Lung (tissue), 12 donors: ENCODE results near the gene UXS1. TPM values are rescaled to one million over a fixed set of nuclear protein-coding genes. Genes with fewer than 3 reads are reported as not detected.

Source experiments
- ATAC-seq: fragments of 200-7000 bp; cut with Tn5 transposase; one replicate; pipeline ENCODE4 v1.9.1; 2020; ENCODE audit warnings: moderate number of reproducible peaks; ENCODE audit not compliant: insufficient read depth, low FRiP score
- DNase-seq, 3 donors: peaks; one replicate each; pipeline ENCODE4 v3.0.0-alpha.2; 2013 to 2017
- H3K27ac ChIP-seq, 2 donors: one replicate each; pipeline ENCODE4 v1.5.1; 2013; ENCODE audit warnings: mild to moderate bottlenecking in 2 of 2, moderate library complexity in 2 of 2, control low read depth in 1 of 2, inconsistent platforms in 1 of 2, low read depth in 1 of 2, low read length in 1 of 2
- H3K27me3 ChIP-seq, 3 donors: one replicate each; pipeline ENCODE4 v1.5.1; 2013; ENCODE audit warnings: low read length in 2 of 3; ENCODE audit not compliant: control insufficient read depth in 3 of 3, insufficient read depth in 3 of 3
- H3K36me3 ChIP-seq, 4 donors: one replicate each; pipeline ENCODE4 v1.5.1; 2013; ENCODE audit warnings: low read length in 4 of 4, mild to moderate bottlenecking in 1 of 4, moderate library complexity in 1 of 4; ENCODE audit not compliant: control insufficient read depth in 4 of 4, insufficient read depth in 4 of 4
- H3K4me1 ChIP-seq, 5 donors: one replicate each; pipeline ENCODE4 v1.5.1; 2013; ENCODE audit warnings: low read length in 5 of 5, mild to moderate bottlenecking in 2 of 5, moderate library complexity in 1 of 5; ENCODE audit not compliant: control insufficient read depth in 5 of 5, insufficient read depth in 5 of 5
- H3K4me3 ChIP-seq: one replicate; pipeline ENCODE4 v1.5.1; 2013; ENCODE audit warnings: mild to moderate bottlenecking, control low read depth, moderate library complexity
- H3K9ac ChIP-seq, 2 donors: one replicate each; pipeline ENCODE4 v1.5.1; 2013; ENCODE audit warnings: low read length in 2 of 2, control low read depth in 1 of 2; ENCODE audit not compliant: insufficient read depth in 1 of 2
- H3K9me3 ChIP-seq, 4 donors: one replicate each; pipeline ENCODE4 v1.5.1; 2013; ENCODE audit warnings: low read length in 3 of 4, mild to moderate bottlenecking in 1 of 4, moderate library complexity in 1 of 4; ENCODE audit not compliant: control insufficient read depth in 4 of 4, insufficient read depth in 3 of 4
- CTCF ChIP-seq: IDR thresholded peaks from 2 replicates; pipeline ENCODE4 v1.5.1; 2012; ENCODE audit warnings: mild to moderate bottlenecking; ENCODE audit errors: control extremely low read depth, extremely low read depth
- WGBS, 2 donors: extraction: QIAGEN DNeasy Blood & Tissue Kit; methylation state at CpG; one replicate each; pipeline ENCODE4 v1.1.7; 2013; 5-methylcytosine and 5-hydroxymethylcytosine counted together
- polyA plus RNA-seq, 2 donors: library from polyadenylated mRNA; stranded (reverse); fragments of 200-250 nt; gene quantifications; one replicate each; pipeline ENCODE4 v1.2.1, GENCODE V29; 2013
- total RNA-seq, 2 donors: library from RNA; depleted of rRNA in 1 of 2; stranded (reverse); fragments of >200 nt in 1 of 2; gene quantifications; one replicate each; pipeline ENCODE4 v1.2.1, GENCODE V29; 2014 to 2021
- donor health status: control.
- donor health status: control.
- donor health status: Bipolar disorder and iron deficiency.
- donor health status: healthy.
- donor health status: DM: yes; HTN: yes; CAD: no.

UXS1 gene
- total and polyA plus RNA-seq, 4 donors = 24.6 to 96.5 (median 43.1) TPM

GRCh38 chr2:106193690-106193976, 468 bp downstream of the UXS1 start:
- ATAC-seq (no peak), DNase-seq (no peak)
- Histone ChIP-seq H3K9me3 (no peaks in the 10 kb centered on the region), H3K4me1 (peaks cover 0 to 37% (median 4%) of the 10 kb centered on the region in 5 donors), H3K27ac (peak overlapping the region; percentile 90 to 92), H3K4me3 (peak overlapping the region; percentile 96), H3K27me3 (no peaks in the 10 kb centered on the region), H3K9ac (peak overlapping the region in 1 of 2 donors; percentile 44), H3K36me3 (no peaks in the 10 kb centered on the region)
- no peak for TF ChIP-seq CTCF
- WGBS, 2 donors = 0% methylated on average over 22 to 37 of the region's 37 CpGs

- H3K27ac ChIP-seq = peak overlapping the region; percentile 90 to 92
- ATAC-seq = peak; percentile 54
- no peaks in the 10 kb centered on the region for H3K9me3 ChIP-seq
- H3K9ac ChIP-seq = peak overlapping the region; percentile 44 to 79
- 2% methylated on average over 30 of the region's 30 CpGs for WGBS, 2 donors
- TF ChIP-seq CTCF = no peak
- no peaks in the 10 kb centered on the region for H3K36me3 ChIP-seq
- DNase-seq = peak; percentile 83 to 90 (median 85)
- H3K4me3 ChIP-seq = peak overlapping the region; percentile 96
- H3K4me1 ChIP-seq = peaks cover 0 to 37% (median 4%) of the 10 kb centered on the region in 5 donors
- H3K27me3 ChIP-seq = no peaks in the 10 kb centered on the region
Observed at GRCh38 chr2:106192752-106193689, 1.1 kb downstream of the UXS1 start.

GRCh38 chr2:106191511-106192016, 2.5 kb downstream of the UXS1 start:
- Histone ChIP-seq H3K27ac (peak overlapping the region in 1 of 2 donors; percentile 33), H3K4me3 (peak overlapping the region; percentile 3), H3K9me3 (no peaks in the 10 kb centered on the region), H3K27me3 (no peaks in the 10 kb centered on the region), H3K36me3 (no peaks in the 10 kb centered on the region), H3K4me1 (peaks cover 0 to 33% (median 4%) of the 10 kb centered on the region in 5 donors), H3K9ac (no peak overlapping the region)
- no peak for DNase-seq
- 63 to 81% methylated on average over 5 of the region's 5 CpGs for WGBS, 2 donors
- TF ChIP-seq CTCF = no peak
- ATAC-seq = no peak
